DND-41 (cell line): Measurements from ENCODE around the gene NFKB2.

Source experiments
- ATAC-seq: fragments of 200-7000 bp; cut with Tn5 transposase; 3 replicates; pipeline ENCODE4 v1.9.1; 2021; ENCODE audit warnings: low read depth; ENCODE audit not compliant: insufficient read depth
- DNase-seq: peaks from one replicate; pipeline ENCODE4 v3.0.0-alpha.2; 2020
- H2AFZ ChIP-seq: 2 replicates; pipeline ENCODE4 v1.6.0; 2012; ENCODE audit warnings: low read depth, low read length
- H3K27ac ChIP-seq: 2 replicates; pipeline ENCODE4 v1.5.1; 2012; ENCODE audit warnings: low read length, inconsistent platforms
- H3K27me3 ChIP-seq: fragments of 200-600 bp; sonication (generic); 2 replicates; pipeline ENCODE4 v1.6.0; 2012; ENCODE audit warnings: low read length, mild to moderate bottlenecking, inconsistent platforms; ENCODE audit not compliant: insufficient read depth, poor library complexity
- H3K36me3 ChIP-seq: 2 replicates; pipeline ENCODE4 v1.5.1; 2012; ENCODE audit warnings: low read length, inconsistent platforms; ENCODE audit not compliant: insufficient read depth
- H3K4me1 ChIP-seq: 2 replicates; pipeline ENCODE4 v1.5.1; 2012; ENCODE audit warnings: mild to moderate bottlenecking, low read length; ENCODE audit not compliant: insufficient read depth
- H3K4me2 ChIP-seq: 2 replicates; pipeline ENCODE4 v1.6.0; 2012; ENCODE audit warnings: mild to moderate bottlenecking, moderate library complexity, low read length, inconsistent platforms; ENCODE audit not compliant: insufficient read depth
- H3K4me3 ChIP-seq, 2 experiments: fragments of 200-600 bp in 1 of 2; shearing (Covaris generic) in 1 of 2; 2 replicates each; pipeline ENCODE4 v1.5.1; 2012 to 2016; ENCODE audit warnings: inconsistent platforms in 2 of 2, low read length in 2 of 2, mild to moderate bottlenecking in 2 of 2, low read depth in 1 of 2, moderate library complexity in 1 of 2
- H3K79me2 ChIP-seq: 2 replicates; pipeline ENCODE4 v1.6.0; 2012; ENCODE audit warnings: low read length, inconsistent platforms; ENCODE audit not compliant: insufficient read depth
- H3K9ac ChIP-seq: 2 replicates; pipeline ENCODE4 v1.6.0; 2012; ENCODE audit warnings: low read depth, mild to moderate bottlenecking, inconsistent platforms, low read length, moderate library complexity
- H3K9me3 ChIP-seq: 2 replicates; pipeline ENCODE4 v1.5.1; 2012; ENCODE audit warnings: low read length, moderate library complexity, mild to moderate bottlenecking, inconsistent platforms; ENCODE audit not compliant: insufficient read depth, severe bottlenecking
- H4K20me1 ChIP-seq: 2 replicates; pipeline ENCODE4 v1.6.0; 2012; ENCODE audit warnings: low read length; ENCODE audit not compliant: insufficient read depth
- EZH2 ChIP-seq: IDR thresholded peaks from 3 replicates; pipeline ENCODE4 v1.6.1; 2012; ENCODE audit warnings: borderline replicate concordance, low read depth, mild to moderate bottlenecking, moderate library complexity, low read length, inconsistent platforms; ENCODE audit not compliant: severe bottlenecking
- TF ChIP-seq, protein P1 (sequence below): IDR thresholded peaks from 2 replicates; pipeline ENCODE4 v1.5.1; 2012; ENCODE audit warnings: borderline replicate concordance, low read length, moderate library complexity, mild to moderate bottlenecking; ENCODE audit not compliant: poor library complexity, severe bottlenecking; ENCODE audit errors: extremely low read depth

NFKB2 gene

DNA sequence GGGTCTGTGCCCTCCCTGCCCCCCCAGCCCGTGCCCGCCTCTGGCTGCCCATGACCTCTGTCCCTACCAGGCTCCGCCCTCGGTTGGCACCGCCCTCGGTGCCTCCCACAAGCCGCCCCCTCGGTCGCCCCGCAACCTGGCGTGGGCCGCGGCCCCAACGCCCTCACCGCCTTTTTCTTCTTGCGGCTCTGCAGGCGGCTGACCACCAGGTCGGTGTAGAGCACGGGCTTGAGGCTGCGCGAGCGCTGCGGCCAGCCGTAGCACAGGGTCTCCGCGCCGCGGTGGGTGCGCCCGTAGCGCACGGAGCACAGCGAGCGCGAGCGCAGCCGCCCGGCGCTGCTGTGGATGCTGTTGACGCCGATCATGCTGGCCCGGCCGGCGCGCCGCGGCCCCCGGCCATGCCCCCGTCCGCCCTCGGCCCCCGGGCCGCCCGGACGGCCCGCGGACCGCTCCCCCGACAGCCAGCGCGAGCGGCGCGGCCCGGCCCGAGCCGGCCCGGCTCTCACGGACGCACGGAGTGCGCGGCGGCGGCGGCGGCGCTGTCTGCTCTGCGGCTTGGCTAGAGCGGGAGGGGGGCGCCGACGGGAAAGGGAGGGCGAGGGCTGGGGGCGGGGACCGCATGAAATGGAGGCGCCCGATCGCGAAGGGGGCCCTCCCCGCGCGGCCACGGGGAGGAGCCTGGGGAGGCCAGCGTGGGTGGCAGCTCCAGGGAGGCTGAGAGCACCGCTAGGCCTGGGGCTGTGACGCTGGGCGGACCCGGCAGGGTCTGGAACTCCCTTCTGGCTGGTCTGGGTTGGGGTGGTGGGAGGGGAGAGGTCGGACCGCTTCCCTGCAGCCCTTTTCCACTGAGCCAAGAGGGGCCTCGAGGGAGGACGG, 13.5 kb downstream of the NFKB2 start:
- ATAC-seq (peak; percentile 63), DNase-seq (peak; percentile 54)
- H3K79me2 ChIP-seq: no peaks in the 10 kb centered on the region
- no peak overlapping the region for H3K27ac ChIP-seq
- peak overlapping the region in 1 of 2 experiments; percentile 45; a peak in 2 of 4 replicates for H3K4me3 ChIP-seq
- peak overlapping the region; percentile 59 for H3K4me2 ChIP-seq
- H3K4me1 ChIP-seq: peaks cover 10% of the 10 kb centered on the region
- H3K9ac ChIP-seq: no peak overlapping the region; the same call in 1 of the 2 replicates
- H3K36me3 ChIP-seq: no peaks in the 10 kb centered on the region
- H3K27me3 ChIP-seq: peaks cover 35% of the 10 kb centered on the region
- H2AFZ ChIP-seq: no peak overlapping the region
- peaks cover 6% of the 10 kb centered on the region for H4K20me1 ChIP-seq
- H3K9me3 ChIP-seq: no peaks in the 10 kb centered on the region
- TF ChIP-seq, protein P1, sequence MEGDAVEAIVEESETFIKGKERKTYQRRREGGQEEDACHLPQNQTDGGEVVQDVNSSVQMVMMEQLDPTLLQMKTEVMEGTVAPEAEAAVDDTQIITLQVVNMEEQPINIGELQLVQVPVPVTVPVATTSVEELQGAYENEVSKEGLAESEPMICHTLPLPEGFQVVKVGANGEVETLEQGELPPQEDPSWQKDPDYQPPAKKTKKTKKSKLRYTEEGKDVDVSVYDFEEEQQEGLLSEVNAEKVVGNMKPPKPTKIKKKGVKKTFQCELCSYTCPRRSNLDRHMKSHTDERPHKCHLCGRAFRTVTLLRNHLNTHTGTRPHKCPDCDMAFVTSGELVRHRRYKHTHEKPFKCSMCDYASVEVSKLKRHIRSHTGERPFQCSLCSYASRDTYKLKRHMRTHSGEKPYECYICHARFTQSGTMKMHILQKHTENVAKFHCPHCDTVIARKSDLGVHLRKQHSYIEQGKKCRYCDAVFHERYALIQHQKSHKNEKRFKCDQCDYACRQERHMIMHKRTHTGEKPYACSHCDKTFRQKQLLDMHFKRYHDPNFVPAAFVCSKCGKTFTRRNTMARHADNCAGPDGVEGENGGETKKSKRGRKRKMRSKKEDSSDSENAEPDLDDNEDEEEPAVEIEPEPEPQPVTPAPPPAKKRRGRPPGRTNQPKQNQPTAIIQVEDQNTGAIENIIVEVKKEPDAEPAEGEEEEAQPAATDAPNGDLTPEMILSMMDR: no peak
- no peak for TF ChIP-seq EZH2

DNA sequence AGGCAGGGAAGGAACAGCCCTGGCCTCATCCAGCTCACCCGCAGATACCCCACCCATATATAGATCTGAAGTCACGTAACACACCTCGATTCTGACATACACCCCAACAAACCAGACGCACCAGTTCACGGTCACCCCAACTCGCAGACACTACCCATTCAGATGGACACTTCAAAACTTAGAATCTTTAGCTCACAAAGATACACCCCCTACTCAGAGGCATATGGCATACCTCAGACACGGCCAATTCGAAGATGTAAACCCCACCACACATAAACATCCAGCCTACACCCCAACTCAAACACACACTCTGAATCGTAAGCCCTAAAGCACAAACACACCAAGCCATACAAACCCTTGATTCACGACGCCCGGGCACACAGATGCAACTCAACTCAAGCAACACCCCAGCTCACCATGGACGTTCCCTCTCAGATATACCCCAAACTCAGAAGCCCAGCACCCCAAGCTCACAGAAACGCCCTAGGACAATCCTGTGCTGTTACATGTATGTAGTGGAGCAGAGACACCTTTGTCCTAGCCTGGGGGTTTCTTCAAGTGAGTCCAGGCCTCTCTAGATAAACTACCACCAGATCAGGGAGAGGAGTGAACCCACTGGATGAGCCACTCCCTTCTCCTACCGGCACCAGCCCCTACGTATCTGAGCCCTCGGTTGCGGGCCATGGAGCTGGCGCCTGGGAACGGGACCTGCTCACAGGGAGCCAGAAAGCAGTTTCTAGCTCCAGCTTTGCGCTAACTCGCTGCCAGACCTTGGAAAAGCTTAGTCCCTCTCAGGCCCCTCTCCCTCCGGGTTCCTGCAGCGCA, 14.3 kb downstream of the NFKB2 start:
- DNase-seq: no peak

DNA sequence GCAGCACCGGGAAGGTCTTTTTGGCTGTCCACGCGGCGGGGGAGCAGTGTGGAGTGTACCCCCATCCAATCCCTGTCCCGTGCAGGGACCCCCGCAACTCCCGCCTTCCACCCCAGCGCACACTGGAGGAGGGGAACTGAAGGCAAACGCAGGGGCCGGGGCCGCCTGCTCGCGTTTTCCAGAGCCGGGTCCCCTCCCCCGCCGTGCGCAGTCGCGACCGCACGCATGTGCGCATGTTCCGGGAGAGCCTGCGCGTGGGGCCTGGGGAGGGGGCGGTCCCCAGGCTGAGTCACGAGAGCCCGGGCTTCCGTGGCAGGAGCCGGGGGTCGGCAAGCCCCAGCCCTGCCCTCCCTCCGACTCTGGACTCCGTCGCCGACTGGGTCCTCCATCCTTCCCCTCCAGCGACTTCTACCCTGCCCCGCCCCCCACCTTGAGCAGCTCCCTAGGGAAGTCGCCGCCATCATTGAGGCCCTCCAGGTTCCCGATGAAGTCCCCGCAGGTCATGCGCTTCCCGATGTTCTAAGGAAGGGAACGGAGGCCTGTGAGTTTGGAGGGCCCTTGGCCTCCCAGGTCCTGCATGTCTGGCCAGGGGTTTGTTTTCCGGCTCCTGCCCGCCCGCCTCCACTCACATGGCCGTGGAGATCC, 15.0 kb downstream of the NFKB2 start:
- Histone ChIP-seq H4K20me1 (peaks cover 10% of the 10 kb centered on the region), H3K9me3 (no peaks in the 10 kb centered on the region), H2AFZ (no peak overlapping the region), H3K27me3 (peaks cover 35% of the 10 kb centered on the region), H3K9ac (no peak overlapping the region), H3K4me3 (no peak overlapping the region), H3K4me1 (peaks cover 10% of the 10 kb centered on the region), H3K4me2 (no peak overlapping the region), H3K36me3 (no peaks in the 10 kb centered on the region), H3K27ac (no peak overlapping the region), H3K79me2 (no peaks in the 10 kb centered on the region)
- no peak for ATAC-seq
- DNase-seq: no peak
- TF ChIP-seq, protein P1: no peak
- TF ChIP-seq EZH2: no peak

More for the DNA sequence above, 14.3 kb downstream of the NFKB2 start:
- Histone ChIP-seq H3K9ac (no peak overlapping the region), H3K4me3 (peak overlapping the region in 1 of 2 experiments; percentile 45; a peak in 2 of 4 replicates), H3K36me3 (no peaks in the 10 kb centered on the region), H2AFZ (no peak overlapping the region), H3K79me2 (no peaks in the 10 kb centered on the region), H3K27me3 (peaks cover 35% of the 10 kb centered on the region), H4K20me1 (peaks cover 8% of the 10 kb centered on the region), H3K4me2 (peak overlapping the region; percentile 59), H3K9me3 (no peaks in the 10 kb centered on the region), H3K4me1 (peaks cover 10% of the 10 kb centered on the region), H3K27ac (no peak overlapping the region)
- ATAC-seq: no peak
- TF ChIP-seq, protein P1: no peak
- peak; percentile 56 for TF ChIP-seq EZH2
